HG03354 (cell line): Measurements from ENCODE around the gene MCF2L.
"Not testable (repeated sequence)": the region's sequence is repeated elsewhere in the genome, so short reads cannot be mapped to it uniquely, and the experiment has no call there.

Source experiments
- ATAC-seq: cut with Tn5 transposase; IDR thresholded peaks from one replicate; pipeline ENCODE4 v1.9.1; 2021; ENCODE audit warnings: mild to moderate bottlenecking; ENCODE audit not compliant: unreplicated experiment, poor library complexity, severe bottlenecking

Gene MCF2L

GRCh38 chr13:112968910-112969691, at the start of gene MCF2L:
Gene MCF2L, plus strand, starts transcription at chr13:112969214. Its CDS starts 166 bp downstream, at chr13:112969380.
- ATAC-seq, result no peak

GRCh38 chr13:112923962-112924361, 45.1 kb upstream of the MCF2L start:
- ATAC-seq, result no peak

GRCh38 chr13:112924365-112924764, 44.6 kb upstream of the MCF2L start:
- ATAC-seq, result no peak

DNA sequence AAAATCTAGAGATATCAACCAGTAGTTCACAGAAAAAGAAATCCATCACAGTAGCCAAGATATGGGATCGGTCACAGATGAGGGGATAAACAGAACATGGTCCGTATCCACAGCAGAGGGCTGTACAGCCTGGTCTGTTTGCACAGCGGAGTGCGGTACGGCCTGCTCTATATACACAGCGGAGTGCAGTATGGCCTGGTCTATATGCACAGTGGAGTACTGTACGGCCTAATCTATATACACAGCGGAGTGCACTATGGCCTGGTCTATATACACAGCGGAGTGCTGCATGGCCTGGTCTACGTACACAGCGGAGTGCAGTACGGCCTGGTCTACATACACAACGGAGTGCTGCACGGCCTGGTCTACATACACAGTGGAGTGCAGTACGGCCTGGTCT, 43.0 kb upstream of the MCF2L start:
- ATAC-seq, result no peak

GRCh38 chr13:112926993-112927392, 42.0 kb upstream of the MCF2L start:
- ATAC-seq, result no peak

- ATAC-seq, result no peak
Measured at GRCh38 chr13:112928020-112928971, 40.7 kb upstream of the MCF2L start.

DNA sequence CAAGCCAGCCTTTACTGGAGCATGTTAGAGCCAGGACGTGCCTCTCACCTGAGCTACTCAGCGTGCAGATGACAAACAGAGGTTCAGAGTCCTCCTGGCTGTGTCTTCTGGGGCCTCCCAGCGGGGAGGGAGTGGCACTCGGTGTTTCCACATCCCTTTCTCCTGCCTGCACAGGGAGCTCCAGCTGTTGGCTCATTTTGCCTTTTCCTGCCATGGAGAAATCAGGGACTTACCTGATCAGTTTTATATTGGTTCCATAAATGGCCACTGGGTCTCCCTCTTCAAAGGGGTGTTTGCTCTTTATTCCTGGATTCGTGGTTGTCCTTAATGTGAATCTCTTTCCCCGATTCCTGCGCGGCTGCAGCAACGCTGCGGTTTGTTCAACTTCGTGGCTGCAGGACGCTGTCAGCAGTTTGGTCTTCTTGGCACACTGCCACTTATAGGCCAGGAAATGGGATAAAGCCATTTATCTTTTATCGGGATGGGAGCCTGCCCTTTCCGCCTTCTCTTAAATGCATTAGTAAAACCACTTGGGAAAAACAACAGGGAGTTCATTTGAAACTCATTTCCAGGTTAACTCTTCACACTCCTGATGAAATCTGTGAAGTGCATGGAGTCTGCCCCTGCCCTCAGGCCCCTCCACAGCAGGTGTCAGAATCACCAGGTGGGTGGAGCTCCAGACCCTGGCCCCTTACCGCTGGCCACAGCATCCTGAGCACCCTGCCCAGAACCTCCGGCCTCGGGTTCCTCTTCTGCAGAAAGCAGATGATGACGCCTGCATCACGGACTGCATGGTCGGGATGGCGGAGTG, 39.8 kb upstream of the MCF2L start:
- no peak for ATAC-seq

GRCh38 chr13:112929783-112930055, 39.3 kb upstream of the MCF2L start:
- no peak for ATAC-seq

- ATAC-seq, result no peak
Measured at GRCh38 chr13:112930192-112930591, 38.8 kb upstream of the MCF2L start.

DNA sequence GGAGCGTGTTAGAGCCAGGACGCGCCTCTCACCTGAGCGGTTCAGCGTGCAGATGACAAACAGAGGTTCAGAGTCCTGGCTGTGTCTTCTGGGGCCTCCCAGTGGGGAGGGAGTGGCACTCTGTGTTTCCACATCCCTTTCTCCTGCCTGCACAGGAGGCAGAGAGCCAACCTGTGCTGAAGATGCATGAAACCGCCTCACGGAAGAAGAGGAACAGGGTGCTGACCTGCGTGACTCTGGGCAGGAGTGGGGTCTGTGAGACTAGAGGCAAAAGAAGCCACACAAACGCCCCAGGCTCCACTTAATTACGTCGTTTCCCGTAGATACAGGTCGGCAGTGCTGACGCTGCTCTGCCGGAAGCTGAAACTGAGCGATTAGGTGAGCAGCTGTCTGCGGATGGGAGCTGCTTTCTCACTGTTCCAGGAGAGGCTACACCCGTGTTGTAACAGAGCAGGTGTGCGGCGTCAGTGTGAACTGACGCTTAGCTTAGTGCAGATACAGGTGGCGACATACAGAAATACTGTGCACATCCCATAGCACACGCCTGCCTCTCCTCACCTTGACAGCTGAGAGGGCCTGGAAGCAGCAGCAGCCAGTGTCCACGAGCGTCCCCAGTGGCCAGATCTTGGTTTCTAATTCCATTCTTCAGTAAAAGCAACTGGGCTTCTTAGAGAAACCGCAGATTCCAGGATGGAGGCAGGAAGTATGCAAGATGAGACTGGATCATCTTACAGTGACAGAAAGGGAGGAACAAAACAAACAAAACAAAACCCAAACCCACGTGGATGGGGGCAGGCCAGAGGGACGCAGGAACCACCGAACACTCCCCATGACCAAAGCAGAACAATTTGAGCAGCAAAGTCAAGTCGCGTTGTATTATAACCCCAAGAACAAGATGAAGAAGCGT, 37.7 kb upstream of the MCF2L start:
- no peak for ATAC-seq

GRCh38 chr13:112932971-112933370, 36.0 kb upstream of the MCF2L start:
- no peak for ATAC-seq

DNA sequence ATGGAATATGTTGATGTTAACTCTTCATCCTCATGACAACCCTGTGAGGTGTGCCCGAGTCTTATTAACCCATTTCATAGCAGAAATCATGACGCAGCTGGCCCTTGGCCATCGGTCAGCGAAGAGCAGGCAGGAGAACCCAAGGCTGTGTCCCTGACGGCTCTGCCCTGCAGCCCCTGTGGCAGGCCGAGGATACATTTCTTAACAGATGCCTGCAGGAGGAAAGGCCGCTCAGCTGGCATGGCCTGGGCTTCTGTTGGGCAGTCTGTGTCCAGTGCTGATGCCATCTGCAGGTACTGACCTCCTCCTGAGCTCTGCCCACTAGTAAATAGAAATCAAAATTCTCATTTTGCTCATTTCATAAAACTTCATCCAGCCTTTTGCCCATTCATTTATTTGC, 35.4 kb upstream of the MCF2L start:
- no peak for ATAC-seq

DNA sequence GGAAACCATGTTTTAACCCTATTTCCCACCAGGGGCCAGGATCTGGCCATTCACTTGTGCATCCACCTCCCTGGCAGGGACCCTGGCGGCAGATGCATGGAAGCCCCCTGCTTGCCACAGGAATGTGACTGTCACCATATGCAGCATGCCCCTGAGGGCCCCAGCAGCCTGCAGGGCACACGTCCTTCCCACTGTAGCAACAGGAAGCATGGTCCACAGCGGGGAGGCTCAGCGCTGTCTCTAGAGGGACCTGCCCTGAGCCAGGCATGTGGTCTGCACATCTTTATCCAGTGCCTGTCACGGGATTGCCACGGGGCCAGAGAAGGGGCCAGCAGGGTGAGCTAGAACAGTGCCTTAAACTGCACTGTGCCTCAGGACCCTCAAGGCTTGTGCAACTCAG, 34.9 kb upstream of the MCF2L start:
- no peak for ATAC-seq

DNA sequence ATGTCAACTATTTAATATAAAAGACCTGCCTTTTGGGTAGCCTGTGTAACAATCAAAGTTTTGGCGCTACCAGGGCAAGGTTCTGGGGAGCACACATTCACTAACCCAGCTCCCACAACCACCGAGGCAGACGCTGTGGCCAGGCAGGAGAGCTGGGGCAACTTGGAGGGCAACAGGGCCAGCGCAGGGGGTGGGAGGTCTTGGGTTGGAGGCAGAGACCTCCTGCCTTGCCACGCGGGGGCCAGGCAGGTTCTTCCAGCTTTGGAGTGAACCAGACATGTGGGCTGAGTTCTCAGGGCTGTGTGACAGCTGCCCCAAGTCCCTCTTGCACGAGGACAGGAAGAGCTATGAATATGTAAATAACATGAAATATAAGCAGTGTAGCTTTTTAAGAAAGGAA, 30.3 kb upstream of the MCF2L start:
- ATAC-seq, result no peak

DNA sequence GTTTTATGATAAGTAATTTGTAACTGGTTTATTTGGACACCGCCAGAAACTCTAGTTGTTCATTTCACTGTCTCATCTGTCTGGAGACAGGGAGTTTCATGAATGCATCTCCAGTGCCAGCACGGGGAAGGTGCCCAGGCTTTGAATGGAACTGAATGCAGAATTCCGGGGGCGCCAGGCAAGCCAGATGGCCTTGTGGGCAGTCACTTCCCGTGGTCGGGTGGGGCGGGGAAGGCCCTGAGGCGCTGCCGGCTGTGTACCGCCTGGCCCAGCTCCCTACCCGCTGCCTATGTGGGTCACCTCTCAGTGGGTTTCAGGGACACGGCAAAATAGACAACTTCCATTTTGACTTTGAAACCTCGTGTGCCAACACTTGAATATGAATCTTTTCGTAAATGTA, 28.8 kb upstream of the MCF2L start:
- no peak for ATAC-seq

DNA sequence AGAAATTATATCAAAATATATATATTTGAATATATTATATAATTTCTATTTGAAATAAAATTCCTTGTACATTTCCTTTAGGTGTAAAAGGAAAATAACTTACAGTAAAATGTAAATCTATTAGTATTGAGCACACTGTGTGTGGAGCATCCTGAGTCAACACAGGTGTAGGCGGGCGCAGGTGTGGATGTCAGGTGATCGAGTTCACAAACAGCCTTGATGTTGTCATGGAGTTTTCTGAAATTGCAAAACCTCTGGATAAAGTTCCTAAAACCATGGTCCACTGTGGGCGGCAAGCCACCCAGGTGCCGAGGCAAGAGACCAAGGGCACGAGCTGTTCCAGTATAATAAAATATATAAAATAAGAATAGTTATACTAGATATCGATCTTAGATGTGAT, 27.7 kb upstream of the MCF2L start:
- ATAC-seq, result no peak

DNA sequence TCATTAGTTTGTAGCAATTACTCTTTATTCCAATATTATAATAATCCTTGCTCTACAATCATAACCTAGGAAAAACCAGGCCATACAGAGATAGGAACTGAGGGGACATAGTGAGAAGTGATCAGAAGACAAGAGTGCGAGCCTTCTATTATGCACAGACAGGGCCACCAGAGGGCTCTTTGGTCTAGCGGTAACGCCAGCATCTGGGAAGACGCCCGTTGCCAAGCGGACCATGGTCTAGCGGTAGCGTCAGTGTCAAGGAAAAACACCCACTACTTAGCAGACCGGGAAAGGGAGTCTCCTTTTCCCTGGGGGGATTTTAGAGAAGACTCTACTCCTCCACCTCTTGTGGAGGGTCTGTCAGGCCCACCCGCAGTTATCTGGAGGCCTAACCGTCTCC, 27.2 kb upstream of the MCF2L start:
- not testable (repeated sequence) for ATAC-seq

DNA sequence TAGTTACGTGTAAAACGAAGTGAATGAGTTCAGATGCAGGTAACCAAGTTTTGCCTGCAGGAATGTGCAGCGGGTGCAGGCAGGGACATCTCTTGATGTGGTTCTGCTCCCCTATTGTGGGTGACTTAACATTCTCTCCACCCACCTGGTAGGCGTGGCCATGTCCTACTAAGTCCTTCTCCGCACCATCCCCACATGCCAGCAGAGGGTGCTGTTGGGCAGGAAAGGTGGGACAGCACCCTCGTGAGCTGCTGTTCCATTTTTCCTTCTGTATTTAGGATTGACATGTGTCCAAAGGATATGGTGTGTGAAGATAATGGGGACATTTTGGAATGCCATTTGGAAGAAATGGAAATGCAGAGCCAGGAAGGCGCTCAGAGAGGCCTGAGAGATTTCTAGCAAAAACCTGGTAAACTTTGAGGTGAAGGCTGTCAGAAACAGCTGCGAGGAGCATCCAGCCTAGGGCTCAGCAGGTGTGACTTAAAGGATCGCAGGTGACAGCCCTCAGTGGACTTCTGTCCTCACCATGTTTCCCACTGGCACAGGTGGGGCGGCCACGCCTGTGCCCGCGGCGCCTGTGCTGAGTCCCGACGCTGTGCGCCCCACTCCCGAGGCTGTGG, 26.2 kb upstream of the MCF2L start:
- peak; percentile 99 for ATAC-seq
